ENCODE data around the gene ANO10.

- TF ChIP-seq, protein P1, sequence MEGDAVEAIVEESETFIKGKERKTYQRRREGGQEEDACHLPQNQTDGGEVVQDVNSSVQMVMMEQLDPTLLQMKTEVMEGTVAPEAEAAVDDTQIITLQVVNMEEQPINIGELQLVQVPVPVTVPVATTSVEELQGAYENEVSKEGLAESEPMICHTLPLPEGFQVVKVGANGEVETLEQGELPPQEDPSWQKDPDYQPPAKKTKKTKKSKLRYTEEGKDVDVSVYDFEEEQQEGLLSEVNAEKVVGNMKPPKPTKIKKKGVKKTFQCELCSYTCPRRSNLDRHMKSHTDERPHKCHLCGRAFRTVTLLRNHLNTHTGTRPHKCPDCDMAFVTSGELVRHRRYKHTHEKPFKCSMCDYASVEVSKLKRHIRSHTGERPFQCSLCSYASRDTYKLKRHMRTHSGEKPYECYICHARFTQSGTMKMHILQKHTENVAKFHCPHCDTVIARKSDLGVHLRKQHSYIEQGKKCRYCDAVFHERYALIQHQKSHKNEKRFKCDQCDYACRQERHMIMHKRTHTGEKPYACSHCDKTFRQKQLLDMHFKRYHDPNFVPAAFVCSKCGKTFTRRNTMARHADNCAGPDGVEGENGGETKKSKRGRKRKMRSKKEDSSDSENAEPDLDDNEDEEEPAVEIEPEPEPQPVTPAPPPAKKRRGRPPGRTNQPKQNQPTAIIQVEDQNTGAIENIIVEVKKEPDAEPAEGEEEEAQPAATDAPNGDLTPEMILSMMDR (conservative IDR thresholded peaks at IDR 0.05; ENCODE audit: low read depth, low read length), result no peak
- TF ChIP-seq EZH2 (IDR thresholded peaks at IDR 0.05; ENCODE audit: borderline replicate concordance, low read depth, low read length, poor library complexity, severe bottlenecking), result no peak
These were observed 15.9 kb upstream of the ANO10 start for GRCh38 chr3:43637702-43638101.
